ENCODE measurements around the gene CCDC59.
A peak's percentile ranks its signal among the peaks of the same experiment; 100 is the strongest.

Gene CCDC59

GRCh38 chr12:82358200-82359114 lies at the start of gene CCDC59, which contains the start of gene METTL25:
TSS of gene CCDC59 (minus strand) at chr12:82358387. CDS start at chr12:82358376, 11 bp downstream.
TSS of gene METTL25 (plus strand) at chr12:82358529. CDS start at chr12:82358566, 37 bp downstream.
- TF ChIP-seq CTCF (IDR thresholded peaks at IDR 0.05; ENCODE audit: extremely low read depth, missing control alignments), result peak; percentile 69
- peak; percentile 91 for DNase-seq (ENCODE audit: low spot score)

- TF ChIP-seq CTCF (IDR thresholded peaks at IDR 0.05; ENCODE audit: extremely low read depth, missing control alignments), result no peak
- DNase-seq (ENCODE audit: low spot score), result no peak
These were observed 49.3 kb upstream of the CCDC59 start for GRCh38 chr12:82407481-82407880.

- DNase-seq (ENCODE audit: low spot score), result no peak
- TF ChIP-seq CTCF (IDR thresholded peaks at IDR 0.05; ENCODE audit: extremely low read depth, missing control alignments), result no peak
These were observed 48.5 kb upstream of the CCDC59 start for GRCh38 chr12:82406651-82407050.

- no peak for DNase-seq (ENCODE audit: low spot score)
- no peak for TF ChIP-seq CTCF (IDR thresholded peaks at IDR 0.05; ENCODE audit: extremely low read depth, missing control alignments)
These were observed 42.6 kb upstream of the CCDC59 start for GRCh38 chr12:82400819-82401218.

DNA sequence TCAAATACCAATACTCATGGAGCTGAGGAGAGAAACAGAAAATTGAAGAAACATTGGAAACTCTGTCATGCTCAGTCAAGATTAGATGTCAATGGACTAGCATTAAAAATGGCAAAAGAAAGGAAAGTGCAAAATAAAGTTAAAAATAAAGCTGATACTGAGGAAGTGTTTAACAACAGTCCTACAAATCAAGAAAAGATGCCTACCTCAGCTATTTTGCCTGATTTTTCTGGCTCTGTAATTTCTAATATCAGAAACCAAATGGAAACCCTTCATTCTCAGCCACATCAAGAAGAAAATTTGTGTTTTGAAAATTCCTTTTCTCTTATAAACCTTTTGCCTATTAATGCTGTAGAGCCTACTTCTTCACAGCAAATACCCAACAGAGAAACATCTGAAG lies 40.7 kb upstream of the CCDC59 start:
- no peak for TF ChIP-seq CTCF (IDR thresholded peaks at IDR 0.05; ENCODE audit: extremely low read depth, missing control alignments)
- no peak for DNase-seq (ENCODE audit: low spot score)

DNA sequence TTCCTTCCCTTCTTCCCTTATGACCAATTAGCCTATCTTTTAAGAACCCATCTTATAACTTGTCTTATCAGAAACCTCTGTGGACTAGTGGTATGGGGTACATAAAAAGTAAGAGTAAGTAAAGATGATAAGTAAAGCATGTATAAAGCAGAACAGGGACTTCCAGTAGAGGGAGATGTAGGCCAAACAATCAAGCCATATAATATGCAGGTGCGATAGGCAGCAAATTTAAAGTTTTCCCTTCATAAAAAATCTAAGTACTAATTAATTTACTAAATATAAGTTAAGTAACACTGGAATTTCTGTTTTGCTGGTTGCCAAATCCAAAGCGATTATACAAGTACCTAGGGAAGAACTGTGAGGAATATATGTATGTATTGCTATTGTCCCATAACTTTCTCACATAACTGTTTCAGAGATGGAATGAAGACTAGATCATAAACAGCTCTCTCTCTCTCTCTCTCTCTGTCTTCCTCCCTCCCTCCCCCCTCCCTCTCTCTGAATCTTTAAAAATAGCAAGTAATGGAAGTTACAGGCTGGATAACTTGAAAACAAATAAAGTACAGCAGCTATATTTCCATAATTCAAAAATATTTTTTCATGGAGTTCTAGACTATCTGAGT lies 25.9 kb upstream of the CCDC59 start:
- no peak for DNase-seq (ENCODE audit: low spot score)
- TF ChIP-seq CTCF (IDR thresholded peaks at IDR 0.05; ENCODE audit: extremely low read depth, missing control alignments), result no peak

GRCh38 chr12:82378997-82379396 lies 20.8 kb upstream of the CCDC59 start:
- no peak for TF ChIP-seq CTCF (IDR thresholded peaks at IDR 0.05; ENCODE audit: extremely low read depth, missing control alignments)
- no peak for DNase-seq (ENCODE audit: low spot score)

All from GM20000 (cell line).